H9 (cell line): ENCODE data around the gene CCDC187. TPM values are rescaled to one million over a fixed set of nuclear protein-coding genes. Genes with fewer than 3 reads are reported as not detected.

Experiments
- DNase-seq: peaks from one replicate; pipeline ENCODE4 v3.0.0-alpha.2; 2017
- H2AFZ ChIP-seq: one replicate; pipeline ENCODE4 v1.6.1; 2013; ENCODE audit warnings: mild to moderate bottlenecking, low read length, control low read depth, moderate library complexity
- H2AK5ac ChIP-seq: 2 replicates; pipeline ENCODE4 v1.6.1; 2013; ENCODE audit warnings: low read length, control low read depth, mixed read lengths; ENCODE audit not compliant: insufficient read length
- H2BK120ac ChIP-seq: one replicate; pipeline ENCODE4 v1.6.1; 2013; ENCODE audit warnings: low read depth, mild to moderate bottlenecking, low read length, control low read depth, inconsistent platforms; ENCODE audit not compliant: poor library complexity, severe bottlenecking
- H2BK12ac ChIP-seq: 2 replicates; pipeline ENCODE4 v1.6.1; 2013; ENCODE audit warnings: low read length, control low read depth, mixed read lengths, low read depth; ENCODE audit not compliant: insufficient read length
- H2BK15ac ChIP-seq: 2 replicates; pipeline ENCODE4 v1.6.1; 2013; ENCODE audit warnings: low read depth, low read length, control low read depth
- H2BK20ac ChIP-seq: one replicate; pipeline ENCODE4 v1.6.1; 2013; ENCODE audit warnings: low read depth, mild to moderate bottlenecking, low read length, control low read depth, inconsistent platforms; ENCODE audit not compliant: poor library complexity, severe bottlenecking
- H2BK5ac ChIP-seq: 2 replicates; pipeline ENCODE4 v1.6.1; 2013; ENCODE audit warnings: low read length, control low read depth, mixed read lengths; ENCODE audit not compliant: insufficient read length
- H3K14ac ChIP-seq: 2 replicates; pipeline ENCODE4 v1.6.1; 2013; ENCODE audit warnings: low read length, control low read depth; ENCODE audit not compliant: insufficient read depth
- H3K18ac ChIP-seq: 2 replicates; pipeline ENCODE4 v1.6.1; 2013; ENCODE audit warnings: low read depth, mild to moderate bottlenecking, mixed read lengths, low read length, control low read depth; ENCODE audit not compliant: insufficient read length
- H3K23ac ChIP-seq: 2 replicates; pipeline ENCODE4 v1.6.1; 2013; ENCODE audit warnings: low read length, control low read depth, mixed read lengths, low read depth; ENCODE audit not compliant: insufficient read length
- H3K23me2 ChIP-seq: 2 replicates; pipeline ENCODE4 v1.6.1; 2013; ENCODE audit warnings: low read depth, mild to moderate bottlenecking, mixed read lengths, low read length, control low read depth; ENCODE audit not compliant: insufficient read length, poor library complexity, severe bottlenecking
- H3K27ac ChIP-seq: 2 replicates; pipeline ENCODE4 v1.5.1; 2013; ENCODE audit warnings: low read length, control low read depth, mixed read lengths, low read depth; ENCODE audit not compliant: insufficient read length
- H3K27me3 ChIP-seq: 2 replicates; pipeline ENCODE4 v1.6.1; 2013; ENCODE audit warnings: low read length, control low read depth, inconsistent platforms; ENCODE audit not compliant: insufficient read depth
- H3K4ac ChIP-seq: 2 replicates; pipeline ENCODE4 v1.6.1; 2013; ENCODE audit warnings: low read depth, mild to moderate bottlenecking, control low read depth, inconsistent platforms, low read length, moderate library complexity
- H3K4me1 ChIP-seq: 2 replicates; pipeline ENCODE4 v1.6.1; 2013; ENCODE audit warnings: low read length, control low read depth, inconsistent platforms; ENCODE audit not compliant: insufficient read depth
- H3K4me2 ChIP-seq: 2 replicates; pipeline ENCODE4 v1.6.1; 2013; ENCODE audit warnings: low read length, control low read depth, mixed read lengths; ENCODE audit not compliant: insufficient read length, insufficient read depth
- H3K56ac ChIP-seq: 2 replicates; pipeline ENCODE4 v1.6.1; 2013; ENCODE audit warnings: low read depth, mild to moderate bottlenecking, mixed read lengths, low read length, control low read depth; ENCODE audit not compliant: insufficient read length
- H3K79me1 ChIP-seq: 2 replicates; pipeline ENCODE4 v1.6.1; 2013; ENCODE audit warnings: low read depth, mild to moderate bottlenecking, moderate library complexity, low read length, control low read depth, inconsistent platforms; ENCODE audit not compliant: insufficient read depth, poor library complexity, severe bottlenecking
- H3K79me2 ChIP-seq: 2 replicates; pipeline ENCODE4 v1.6.1; 2013; ENCODE audit warnings: low read length, control low read depth, inconsistent platforms; ENCODE audit not compliant: insufficient read depth
- H3K9ac ChIP-seq: 2 replicates; pipeline ENCODE4 v1.6.1; 2013; ENCODE audit warnings: low read length, control low read depth, mixed read lengths; ENCODE audit not compliant: insufficient read length; ENCODE audit errors: extremely low read depth
- H3K9me3 ChIP-seq: one replicate; pipeline ENCODE4 v1.6.1; 2013; ENCODE audit warnings: low read depth, low read length, inconsistent platforms; ENCODE audit not compliant: control insufficient read depth
- H3T11ph ChIP-seq: one replicate; pipeline ENCODE4 v1.6.1; 2013; ENCODE audit warnings: mild to moderate bottlenecking, low read length, control low read depth, inconsistent platforms
- H4K20me1 ChIP-seq: one replicate; pipeline ENCODE4 v1.6.1; 2013; ENCODE audit not compliant: control insufficient read depth, insufficient read length, insufficient read depth
- H4K5ac ChIP-seq: 2 replicates; pipeline ENCODE4 v1.6.1; 2013; ENCODE audit warnings: low read depth, mild to moderate bottlenecking, mixed read lengths, low read length, control low read depth; ENCODE audit not compliant: insufficient read length
- H4K8ac ChIP-seq: replicated peaks from 2 replicates; pipeline ENCODE4 v1.6.1; 2013; ENCODE audit warnings: low read length, control low read depth, mixed read lengths, low read depth; ENCODE audit not compliant: insufficient read length
- H4K91ac ChIP-seq: 2 replicates; pipeline ENCODE4 v1.6.1; 2013; ENCODE audit warnings: low read depth, mild to moderate bottlenecking, moderate library complexity, mixed read lengths, low read length, control low read depth; ENCODE audit not compliant: insufficient read length
- H3K27ac Mint-ChIP-seq, 3 experiments: 2 replicates in 2 of 3; 3 replicates in 1 of 3; pipeline ENCODE4 v1.8.0; 2020 to 2021; ENCODE audit warnings: mixed read lengths in 3 of 3, mild to moderate bottlenecking in 1 of 3, moderate library complexity in 1 of 3
- H3K27me3 Mint-ChIP-seq: 2 replicates; pipeline ENCODE4 v1.8.0; 2021; ENCODE audit warnings: low read depth, mild to moderate bottlenecking, moderate library complexity, mixed read lengths
- H3K36me3 Mint-ChIP-seq, 3 experiments: 2 replicates in 2 of 3; 3 replicates in 1 of 3; pipeline ENCODE4 v1.8.0; 2020 to 2021; ENCODE audit warnings: low read depth in 3 of 3, mixed read lengths in 3 of 3; ENCODE audit not compliant: insufficient read depth in 1 of 3
- H3K4me1 Mint-ChIP-seq, 2 experiments: 2 replicates each; pipeline ENCODE4 v1.8.0; 2020; ENCODE audit warnings: mixed read lengths in 2 of 2
- H3K4me3 Mint-ChIP-seq, 2 experiments: 2 replicates in 1 of 2; 3 replicates in 1 of 2; pipeline ENCODE4 v1.8.0; 2020 to 2021; ENCODE audit warnings: mild to moderate bottlenecking in 2 of 2, mixed read lengths in 2 of 2, moderate library complexity in 1 of 2
- H3K9me3 Mint-ChIP-seq, 2 experiments: 2 replicates in 1 of 2; 3 replicates in 1 of 2; pipeline ENCODE4 v1.8.0; 2020; ENCODE audit warnings: mild to moderate bottlenecking in 2 of 2, mixed read lengths in 2 of 2, moderate library complexity in 1 of 2
- CTCF ChIP-seq: fragments of 200-600 bp; sonication (generic); conservative IDR thresholded peaks from 3 replicates; pipeline ENCODE4 v1.8.0; 2021; ENCODE audit warnings: antibody characterized with exemption, mild to moderate bottlenecking
- WGBS: extraction: QIAGEN DNeasy Blood & Tissue Kit; methylation state at CpG from one replicate; pipeline ENCODE4 v1.1.7; 2013; ENCODE audit warnings: missing lambda C conversion rate, low lambda C conversion rate, mixed read lengths; ENCODE audit not compliant: insufficient read length; ENCODE audit errors: extremely low coverage; 5-methylcytosine and 5-hydroxymethylcytosine counted together
- total RNA-seq: library from RNA; stranded (reverse); gene quantifications from 2 replicates; pipeline ENCODE4 v1.2.1, GENCODE V29; 2021

The CCDC187 gene
- total RNA-seq, 1 experiment from 2014 or later = 0.07 TPM

GRCh38 chr9:136211006-136211405 is 92.9 kb downstream of the CCDC187 start:
- no peak for TF ChIP-seq CTCF
- H3K23me2 ChIP-seq = no peaks in the 10 kb centered on the region
- no peak overlapping the region for H2BK120ac ChIP-seq
- H4K8ac ChIP-seq = no peak overlapping the region
- Mint-ChIP-seq H3K4me3 (no peak overlapping the region), H3K36me3 (peaks cover 38 to 62% (median 60%) of the 10 kb centered on the region in 3 experiments), H3K9me3 (no peaks in the 10 kb centered on the region; a peak in 1 of 5 replicates), H3K27me3 (peaks cover 8% of the 10 kb centered on the region), H3K4me1 (peaks cover 0 to 8% of the 10 kb centered on the region in 2 experiments; a peak in 1 of 4 replicates), H3K27ac (no peak overlapping the region)
- H4K5ac ChIP-seq = no peak overlapping the region
- H3K79me2 ChIP-seq = no peaks in the 10 kb centered on the region
- no peak overlapping the region for H2BK15ac ChIP-seq
- no peak for DNase-seq
- no peak overlapping the region for H3K9ac ChIP-seq
- H4K91ac ChIP-seq = no peak overlapping the region
- H3K4me2 ChIP-seq = no peak overlapping the region
- no peaks in the 10 kb centered on the region for H4K20me1 ChIP-seq
- no peak overlapping the region for H3T11ph ChIP-seq
- no peak overlapping the region for H3K4ac ChIP-seq
- H3K18ac ChIP-seq = no peak overlapping the region
- H2AK5ac ChIP-seq = no peak overlapping the region
- H3K14ac ChIP-seq = no peak overlapping the region
- H3K27me3 ChIP-seq = peaks cover under 1% of the 10 kb centered on the region; the same call in 1 of the 2 replicates
- no peak overlapping the region for H2BK12ac ChIP-seq
- H3K9me3 ChIP-seq = no peaks in the 10 kb centered on the region
- no peak overlapping the region for H3K56ac ChIP-seq
- no peak overlapping the region for H3K27ac ChIP-seq
- H2AFZ ChIP-seq = no peak overlapping the region
- H3K79me1 ChIP-seq = no peaks in the 10 kb centered on the region
- H2BK20ac ChIP-seq = no peak overlapping the region
- H3K23ac ChIP-seq = no peak overlapping the region
- WGBS = no CpG with 5 or more reads among the region's 15 CpGs
- no peaks in the 10 kb centered on the region for H3K4me1 ChIP-seq
- H2BK5ac ChIP-seq = no peak overlapping the region
